B cell (primary cell): ENCODE measurements around the gene MLH1. TPM values are rescaled to one million over a fixed set of nuclear protein-coding genes. Genes with fewer than 3 reads are reported as not detected.

Experiments
- ATAC-seq: fragments of 200-7000 bp; cut with Tn5 transposase; one replicate; pipeline ENCODE4 v1.10.0; 2021; ENCODE audit warnings: low read depth, mild to moderate bottlenecking, moderate number of reproducible peaks, moderate library complexity
- CTCF ChIA-PET: fragments of 350-600 bp; sonication (Branson Sonifier 250); formaldehyde crosslinking; loops from one replicate; lab custom pipeline; 2021; ENCODE audit warnings: antibody characterized with exemption, inconsistent platforms; lab: Charles Lee
- POLR2A ChIA-PET: fragments of 350-600 bp; sonication (Branson Sonifier 250); formaldehyde crosslinking; loops from one replicate; lab custom pipeline; 2021; ENCODE audit warnings: antibody characterized with exemption; lab: Charles Lee
- DNase-seq: peaks from one replicate; pipeline ENCODE4 v3.0.0; 2013
- H2AFZ ChIP-seq: 2 replicates; pipeline ENCODE4 v1.6.1; 2012; ENCODE audit warnings: mild to moderate bottlenecking, low read depth, low read length; ENCODE audit not compliant: insufficient read depth, poor library complexity, severe bottlenecking
- H3K27ac ChIP-seq, 2 donors: 1 replicate in 1 of 2; 2 replicates in 1 of 2; pipeline ENCODE4 v1.5.1; 2012 to 2013; ENCODE audit warnings: low read length in 2 of 2, mild to moderate bottlenecking in 2 of 2, moderate library complexity in 1 of 2
- H3K27me3 ChIP-seq, 4 experiments: fragments of 200-600 bp in 1 of 4; sonication (generic) in 1 of 4; replicated peaks in 1 of 4; 1 replicate in 2 of 4; 2 replicates in 2 of 4; pipeline versions ENCODE4 v1.6.1 to v1.7.0; 2013 to 2016; ENCODE audit warnings: low read length in 3 of 4, mild to moderate bottlenecking in 2 of 4, mixed read lengths in 1 of 4, moderate library complexity in 1 of 4; ENCODE audit not compliant: insufficient read depth in 4 of 4, control insufficient read depth in 3 of 4; ENCODE audit errors: control extremely low read depth in 1 of 4
- H3K36me3 ChIP-seq, 2 experiments: replicated peaks in 1 of 2; 1 replicate in 1 of 2; 2 replicates in 1 of 2; pipeline versions ENCODE4 v1.6.1 to v1.7.1; 2013; ENCODE audit warnings: low read length in 1 of 2; ENCODE audit not compliant: insufficient read depth in 2 of 2, control insufficient read depth in 1 of 2; ENCODE audit errors: control extremely low read depth in 1 of 2, extremely low read depth in 1 of 2
- H3K4me1 ChIP-seq, 2 donors: fragments of 200-600 bp in 1 of 2; sonication (generic) in 1 of 2; 1 replicate in 1 of 2; 2 replicates in 1 of 2; pipeline versions ENCODE4 v1.5.1 to v1.6.1; 2013 to 2017; ENCODE audit warnings: low read length in 2 of 2; ENCODE audit not compliant: control insufficient read depth in 2 of 2, insufficient read depth in 2 of 2
- H3K4me2 ChIP-seq: replicated peaks from 2 replicates; pipeline ENCODE3; 2012; ENCODE audit warnings: mild to moderate bottlenecking, low read depth, low read length; ENCODE audit not compliant: poor library complexity, severe bottlenecking
- H3K4me3 ChIP-seq, 5 experiments: fragments of 200-600 bp in 1 of 5; sonication (generic) in 1 of 5; 1 replicate in 3 of 5; 2 replicates in 2 of 5; pipeline versions ENCODE4 v1.5.1 to v1.7.0; 2011 to 2016; ENCODE audit warnings: low read length in 4 of 5, mild to moderate bottlenecking in 4 of 5, low read depth in 2 of 5, control low read depth in 1 of 5, moderate library complexity in 1 of 5; ENCODE audit not compliant: insufficient read depth in 1 of 5; ENCODE audit errors: control extremely low read depth in 1 of 5, extremely low read depth in 1 of 5
- H3K79me2 ChIP-seq: fragments of 200-600 bp; sonication (generic); one replicate; pipeline ENCODE4 v1.6.0; 2016; ENCODE audit warnings: low read length; ENCODE audit not compliant: control insufficient read depth, insufficient read depth
- H3K9ac ChIP-seq: fragments of 200-600 bp; sonication (generic); 2 replicates; pipeline ENCODE4 v1.6.1; 2017; ENCODE audit warnings: mild to moderate bottlenecking, low read length, moderate library complexity
- H3K9me3 ChIP-seq, 3 donors: one replicate each; pipeline versions ENCODE4 v1.6.1 to v1.7.1; 2013; ENCODE audit warnings: low read length in 2 of 3; ENCODE audit not compliant: control insufficient read depth in 2 of 3, insufficient read depth in 1 of 3; ENCODE audit errors: control extremely low read depth in 1 of 3
- H4K20me1 ChIP-seq: 2 replicates; pipeline ENCODE4 v1.6.0; 2012; ENCODE audit warnings: mild to moderate bottlenecking, low read length; ENCODE audit not compliant: insufficient read depth, control insufficient read depth, poor library complexity, severe bottlenecking
- H3K27ac Mint-ChIP-seq: one replicate; pipeline ENCODE4 v1.8.0; 2021; ENCODE audit warnings: mixed read lengths
- H3K27me3 Mint-ChIP-seq: one replicate; pipeline ENCODE4 v1.8.0; 2021; ENCODE audit warnings: mixed read lengths
- H3K4me1 Mint-ChIP-seq: one replicate; pipeline ENCODE4 v1.8.0; 2021; ENCODE audit warnings: mixed read lengths
- H3K4me3 Mint-ChIP-seq: one replicate; pipeline ENCODE4 v1.8.0; 2021; ENCODE audit warnings: mixed read lengths
- H3K9me3 Mint-ChIP-seq: one replicate; pipeline ENCODE4 v1.8.0; 2022; ENCODE audit warnings: mixed read lengths; ENCODE audit not compliant: insufficient read depth
- CTCF ChIP-seq: fragments of 200-600 bp; IDR thresholded peaks from one replicate; pipeline ENCODE4 v1.8.0; 2022; ENCODE audit warnings: antibody characterized with exemption, mild to moderate bottlenecking
- EZH2 ChIP-seq: IDR thresholded peaks from 2 replicates; pipeline ENCODE4 v1.6.1; 2012; ENCODE audit warnings: borderline replicate concordance, low read depth, mild to moderate bottlenecking, moderate library complexity, low read length; ENCODE audit not compliant: insufficient read depth, poor library complexity, severe bottlenecking
- WGBS: methylation state at CpG from one replicate; pipeline ENCODE4 v1.1.5; 2013; ENCODE audit warnings: missing lambda C conversion rate; ENCODE audit not compliant: insufficient coverage; 5-methylcytosine and 5-hydroxymethylcytosine counted together
- intact Hi-C: fragments of 100-400 bp; cut with micrococcal nuclease; formaldehyde crosslinking; loops from one replicate; pipeline ENCODE4 v1.10.0; 2022
- polyA plus RNA-seq: library from polyadenylated mRNA; depleted of rRNA; stranded (reverse); fragments of >200 nt; gene quantifications from 2 replicates; pipeline ENCODE4 v1.2.3, GENCODE V29; 2012
- total RNA-seq, 2 donors: library from RNA; stranded (reverse); fragments of 120-200 nt in 1 of 2; gene quantifications; 1 replicate in 1 of 2; 2 replicates in 1 of 2; pipeline versions ENCODE4 v1.2.3 to v1.2.4, GENCODE V29; 2013 to 2022

The MLH1 gene
- total and polyA plus RNA-seq, 2 donors (not counting 1 experiment from before 2014, with no cell fraction given): 22.4 to 38.5 TPM

GRCh38 chr3:37028329-37028728 is 35.0 kb downstream of the MLH1 start:
- Histone ChIP-seq H3K79me2 (peaks cover 20% of the 10 kb centered on the region), H3K36me3 (peaks cover 2 to 69% of the 10 kb centered on the region in 2 experiments), H4K20me1 (no peaks in the 10 kb centered on the region), H3K27ac (no peak overlapping the region), H3K4me3 (no peak overlapping the region), H3K27me3 (no peaks in the 10 kb centered on the region), H2AFZ (no peak overlapping the region), H3K9me3 (no peaks in the 10 kb centered on the region), H3K4me2 (no peak overlapping the region), H3K9ac (no peak overlapping the region), H3K4me1 (peaks cover 5 to 6% of the 10 kb centered on the region in 2 donors)
- TF ChIP-seq CTCF: no peak
- TF ChIP-seq EZH2: no peak
- Mint-ChIP-seq H3K4me3 (no peak overlapping the region), H3K27ac (no peak overlapping the region), H3K9me3 (no peaks in the 10 kb centered on the region), H3K4me1 (peaks cover 10% of the 10 kb centered on the region), H3K27me3 (no peaks in the 10 kb centered on the region)
- DNase-seq (no peak), ATAC-seq (no peak)
- 80% methylated on average over 1 of the region's 1 CpG for WGBS
- ChIA-PET POLR2A (no interaction called here), CTCF (interaction anchor here (0.7 to 1.2 kb wide), 2 partner anchors 184 to 186 kb away, joined by 3 read pairs; no protein-coding TSS in a partner anchor)
- intact Hi-C loops: no loop called here

GRCh38 chr3:37029111-37029510 is 35.8 kb downstream of the MLH1 start:
- Histone ChIP-seq H3K27me3 (no peaks in the 10 kb centered on the region), H3K79me2 (peaks cover 20% of the 10 kb centered on the region), H4K20me1 (no peaks in the 10 kb centered on the region), H3K9me3 (no peaks in the 10 kb centered on the region), H3K4me1 (peaks cover 5 to 6% of the 10 kb centered on the region in 2 donors), H3K4me2 (no peak overlapping the region), H2AFZ (no peak overlapping the region), H3K4me3 (no peak overlapping the region), H3K36me3 (peaks cover 0 to 67% of the 10 kb centered on the region in 2 experiments), H3K9ac (no peak overlapping the region), H3K27ac (no peak overlapping the region)
- DNase-seq (no peak), ATAC-seq (no peak)
- no peaks in the 10 kb centered on the region for H3K27me3 Mint-ChIP-seq
- CTCF ChIA-PET: interaction anchor here (1.2 to 1.4 kb wide), 2 partner anchors 70 to 185 kb away, joined by 3 read pairs; no protein-coding TSS in a partner anchor
- H3K4me1 Mint-ChIP-seq: peaks cover 10% of the 10 kb centered on the region
- no CpG with 5 or more reads among the region's 1 CpG for WGBS
- H3K4me3 Mint-ChIP-seq: no peak overlapping the region
- intact Hi-C loops: no loop called here
- no peak overlapping the region for H3K27ac Mint-ChIP-seq
- TF ChIP-seq CTCF (no peak), EZH2 (no peak)
- POLR2A ChIA-PET: no interaction called here
- no peaks in the 10 kb centered on the region for H3K9me3 Mint-ChIP-seq
